ENCODE measurements around the gene CHCHD2. TPM values are rescaled to one million over a fixed set of nuclear protein-coding genes. Genes with fewer than 3 reads are reported as not detected.
"Not testable (repeated sequence)": the region's sequence is repeated elsewhere in the genome, so short reads cannot be mapped to it uniquely, and the experiment has no call there.

CHCHD2 gene
- polyA plus RNA-seq, 4 donors = 201 to 277 (median 254) TPM

DNA sequence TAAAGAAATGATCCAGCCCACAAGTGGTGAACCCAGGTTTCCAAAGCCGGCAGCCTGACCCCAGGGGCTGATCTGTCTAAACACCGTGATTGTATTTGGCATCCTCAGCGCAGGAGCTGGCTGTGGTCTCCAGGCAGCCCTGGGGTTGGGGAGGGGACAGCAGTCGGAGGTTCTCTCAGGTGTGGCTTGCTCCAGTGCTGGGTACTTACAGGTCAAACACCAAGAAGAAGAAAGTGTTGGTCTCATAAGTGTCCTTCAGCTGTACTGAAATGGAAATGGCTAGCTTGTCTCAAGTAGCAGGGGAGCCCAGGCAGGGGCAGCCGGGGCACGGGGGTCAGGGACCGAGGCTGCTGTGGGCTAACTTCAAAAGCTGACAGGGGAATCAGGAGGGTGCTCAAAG lies 19.5 kb downstream of the CHCHD2 start:
- no peak for DNase-seq (ENCODE audit: low read depth in 4 of 4, low spot score in 3 of 4)

DNA sequence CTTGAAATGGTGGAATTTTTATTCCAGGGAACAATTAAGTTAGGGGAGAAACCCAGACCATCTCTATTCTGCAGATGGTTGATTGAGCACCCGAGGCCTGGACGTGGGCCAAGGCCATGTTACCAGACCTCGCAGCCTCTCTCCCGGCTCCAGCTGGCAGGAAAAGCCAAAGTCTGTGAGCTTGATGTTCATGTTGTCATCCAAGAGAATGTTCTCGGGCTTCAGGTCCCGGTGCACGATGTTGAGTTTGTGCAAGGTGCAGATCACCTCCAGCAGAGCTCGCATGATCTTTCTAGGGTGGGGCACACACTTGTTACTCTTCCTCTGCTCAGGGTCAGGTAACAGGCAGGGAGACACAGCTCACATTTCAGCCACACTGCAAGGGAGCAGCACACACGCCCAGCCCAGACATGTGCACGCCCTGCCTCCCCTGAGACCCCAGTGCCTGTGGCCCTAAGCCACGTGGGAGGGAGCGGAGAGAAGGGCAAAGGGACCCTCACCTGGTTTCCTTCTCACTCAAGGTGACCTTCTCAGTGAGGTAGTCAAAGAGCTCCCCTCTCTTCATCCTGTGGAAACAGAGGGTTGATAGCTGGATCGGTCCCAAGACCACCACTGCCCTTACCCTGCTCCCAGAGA lies 23.0 kb downstream of the CHCHD2 start:
- no peak for DNase-seq (ENCODE audit: low read depth in 4 of 4, low spot score in 3 of 4)

DNA sequence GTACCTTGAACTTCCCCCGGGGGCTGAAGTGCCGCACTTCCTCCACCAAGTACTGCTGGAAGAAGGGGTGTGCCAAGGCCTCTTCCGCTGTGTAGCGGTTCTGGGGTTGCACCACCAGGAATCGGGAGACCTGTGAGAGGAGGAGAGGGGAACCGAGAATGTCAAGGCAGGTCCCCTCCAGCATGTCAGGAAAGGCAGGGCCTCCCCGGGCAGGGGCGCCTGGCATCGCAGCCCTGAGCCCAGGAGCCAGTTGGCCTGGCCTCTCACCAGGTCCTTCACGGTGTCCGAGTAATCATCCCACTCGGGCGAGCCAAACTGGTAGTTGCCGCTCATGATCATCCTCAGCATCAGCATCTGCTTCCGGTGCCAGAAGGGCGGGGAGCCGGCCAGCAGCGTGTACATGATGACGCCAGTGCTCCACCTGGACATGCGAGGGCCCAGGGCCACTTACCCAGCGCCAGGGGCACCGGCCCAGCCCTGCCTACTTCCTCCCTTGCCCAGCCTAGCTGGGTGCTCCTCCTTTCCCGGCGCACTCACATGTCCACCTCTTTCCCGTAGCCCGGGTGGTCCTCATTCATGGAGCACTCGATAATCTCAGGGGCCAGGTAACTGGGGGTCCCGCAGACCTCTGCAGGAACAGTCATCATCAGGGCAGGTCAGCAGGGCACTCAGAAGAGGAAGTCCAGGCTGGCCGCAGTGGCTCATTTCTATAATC lies 24.5 kb downstream of the CHCHD2 start:
- DNase-seq (ENCODE audit: low read depth in 4 of 4, low spot score in 3 of 4) = no peak

DNA sequence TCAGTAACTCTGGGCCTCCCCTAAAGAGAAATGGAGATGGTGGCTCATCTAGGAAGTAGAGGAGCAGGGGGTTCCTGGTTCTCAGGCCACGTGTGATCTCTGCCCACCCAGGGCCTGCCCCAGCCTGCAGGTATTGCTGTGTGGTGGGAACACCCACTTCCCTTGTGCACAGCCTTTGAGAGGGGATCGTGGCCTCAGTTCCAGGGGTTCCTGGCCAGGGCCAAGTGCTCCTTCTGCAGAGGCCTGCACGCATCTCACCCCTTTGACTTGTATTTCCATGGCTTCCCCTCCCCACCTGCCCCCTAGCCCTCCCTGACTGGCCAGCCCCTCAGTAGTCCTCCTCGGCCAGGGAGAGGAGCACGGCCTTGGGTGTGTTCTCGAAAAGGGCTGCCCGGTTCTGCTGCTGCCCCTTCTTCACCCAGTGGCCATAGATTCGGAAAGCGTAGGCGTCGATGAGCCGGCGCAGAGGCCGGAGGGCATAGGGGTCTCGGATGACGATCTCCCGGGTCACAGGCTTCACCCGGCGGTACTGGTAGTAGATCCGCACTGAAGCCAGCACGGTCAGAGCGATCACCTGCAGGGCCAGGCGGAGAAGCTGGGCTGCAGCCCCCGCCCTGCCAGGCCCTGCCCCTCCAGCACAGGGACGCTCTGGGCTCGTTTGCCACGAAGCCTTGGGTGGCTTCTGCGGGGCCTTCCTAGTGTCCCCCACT lies 25.4 kb downstream of the CHCHD2 start:
- not testable (repeated sequence) for DNase-seq (ENCODE audit: low read depth in 4 of 4, low spot score in 3 of 4)

DNA sequence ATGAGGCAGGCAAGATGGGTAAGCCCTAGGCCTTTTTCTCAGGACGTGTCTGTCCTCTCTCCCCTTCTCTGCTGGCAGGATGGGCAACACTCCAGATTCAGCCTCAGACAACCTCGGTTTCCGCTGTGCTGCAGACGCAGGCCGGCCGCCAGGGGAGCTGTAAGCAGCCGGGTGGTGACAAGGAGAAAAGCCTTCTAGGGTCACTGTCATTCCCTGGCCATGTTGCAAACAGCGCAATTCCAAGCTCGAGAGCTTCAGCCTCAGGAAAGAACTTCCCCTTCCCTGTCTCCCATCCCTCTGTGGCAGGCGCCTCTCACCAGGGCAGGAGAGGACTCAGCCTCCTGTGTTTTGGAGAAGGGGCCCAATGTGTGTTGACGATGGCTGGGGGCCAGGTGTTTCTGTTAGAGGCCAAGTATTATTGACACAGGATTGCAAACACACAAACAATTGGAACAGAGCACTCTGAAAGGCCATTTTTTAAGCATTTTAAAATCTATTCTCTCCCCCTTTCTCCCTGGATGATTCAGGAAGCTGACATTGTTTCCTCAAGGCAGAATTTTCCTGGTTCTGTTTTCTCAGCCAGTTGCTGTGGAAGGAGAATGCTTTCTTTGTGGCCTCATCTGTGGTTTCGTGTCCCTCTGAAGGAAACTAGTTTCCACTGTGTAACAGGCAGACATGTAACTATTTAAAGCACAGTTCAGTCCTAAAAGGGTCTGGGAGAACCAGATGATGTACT lies 26.7 kb downstream of the CHCHD2 start:
- no peak for DNase-seq (ENCODE audit: low read depth in 4 of 4, low spot score in 3 of 4)

DNA sequence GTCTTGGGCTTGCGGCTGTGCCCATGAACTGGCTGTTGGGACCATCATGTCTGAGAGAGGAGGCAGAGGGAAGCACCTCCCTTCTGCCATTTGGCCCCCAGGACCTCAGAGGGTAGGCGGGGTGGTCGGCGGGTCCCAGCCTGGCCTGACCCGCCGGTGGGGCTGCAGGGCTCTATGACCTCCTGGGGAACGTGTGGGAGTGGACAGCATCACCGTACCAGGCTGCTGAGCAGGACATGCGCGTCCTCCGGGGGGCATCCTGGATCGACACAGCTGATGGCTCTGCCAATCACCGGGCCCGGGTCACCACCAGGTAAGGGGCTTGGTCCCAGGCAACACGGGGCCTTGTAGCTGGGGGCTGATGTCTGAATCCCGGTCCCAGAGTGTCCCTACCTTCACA lies 28.1 kb downstream of the CHCHD2 start:
- DNase-seq (ENCODE audit: low read depth in 4 of 4, low spot score in 3 of 4) = no peak

DNA sequence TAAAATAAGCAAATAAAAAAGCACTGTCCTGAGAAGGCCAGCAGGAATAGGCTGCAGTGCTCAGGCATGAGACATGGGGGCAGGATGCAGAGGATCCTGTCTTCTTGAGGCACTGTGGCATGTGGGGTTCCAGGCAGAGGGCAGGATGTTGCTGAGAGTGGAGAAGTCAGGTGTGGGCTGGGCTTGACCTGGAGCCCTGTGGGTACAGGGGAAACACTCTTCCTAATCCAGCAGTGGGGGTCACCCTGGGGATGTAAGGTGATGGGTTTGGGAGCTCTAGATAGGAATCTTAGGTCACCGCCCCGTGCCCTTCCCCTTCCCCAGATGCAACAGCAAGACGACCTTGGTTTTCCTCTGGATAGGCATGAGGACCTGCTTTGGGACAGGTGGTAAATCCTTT lies 28.6 kb downstream of the CHCHD2 start:
- DNase-seq (ENCODE audit: low read depth in 4 of 4, low spot score in 3 of 4) = no peak

DNA sequence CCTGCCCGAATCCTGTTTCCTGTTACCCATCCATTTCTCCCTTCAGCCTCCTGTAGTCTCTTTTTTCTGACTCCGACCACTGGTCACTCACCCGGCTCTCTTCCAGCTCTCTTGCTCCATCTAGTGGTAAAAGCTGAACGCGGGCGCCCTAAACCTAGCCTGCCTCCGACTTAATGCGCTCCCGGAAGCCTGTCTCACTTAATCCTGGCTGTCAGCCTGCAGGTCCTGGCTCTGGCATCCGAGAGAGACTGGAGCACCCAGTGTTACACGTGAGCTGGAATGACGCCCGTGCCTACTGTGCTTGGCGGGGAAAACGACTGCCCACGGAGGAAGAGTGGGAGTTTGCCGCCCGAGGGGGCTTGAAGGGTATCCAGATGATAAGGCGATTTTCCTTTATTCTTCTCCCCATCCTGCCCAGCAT lies 31.9 kb downstream of the CHCHD2 start:
- DNase-seq (ENCODE audit: low read depth in 4 of 4, low spot score in 3 of 4) = peak in 2 of 4 donors; percentile 71 to 77

DNA sequence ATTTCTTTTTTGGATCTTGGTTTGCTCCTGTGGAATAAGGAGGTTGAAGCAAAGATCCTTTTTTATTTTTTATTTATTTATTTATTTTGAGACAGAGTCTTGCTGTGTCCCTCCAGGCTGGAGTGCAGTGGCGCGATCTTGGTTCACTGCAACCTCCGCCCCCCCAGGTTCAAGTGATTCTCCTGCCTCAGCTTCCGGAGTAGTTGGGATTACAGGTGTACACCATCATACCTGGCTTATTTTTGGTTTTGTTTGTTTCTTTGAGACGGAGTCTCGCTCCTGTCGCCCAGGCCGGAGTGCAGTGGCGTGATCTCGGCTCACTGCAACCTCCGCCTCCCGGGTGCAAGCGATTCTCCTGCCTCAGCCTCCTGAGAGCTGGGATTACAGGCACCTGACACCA lies 39.9 kb downstream of the CHCHD2 start:
- not testable (repeated sequence) for DNase-seq (ENCODE audit: low read depth in 4 of 4, low spot score in 3 of 4)

DNA sequence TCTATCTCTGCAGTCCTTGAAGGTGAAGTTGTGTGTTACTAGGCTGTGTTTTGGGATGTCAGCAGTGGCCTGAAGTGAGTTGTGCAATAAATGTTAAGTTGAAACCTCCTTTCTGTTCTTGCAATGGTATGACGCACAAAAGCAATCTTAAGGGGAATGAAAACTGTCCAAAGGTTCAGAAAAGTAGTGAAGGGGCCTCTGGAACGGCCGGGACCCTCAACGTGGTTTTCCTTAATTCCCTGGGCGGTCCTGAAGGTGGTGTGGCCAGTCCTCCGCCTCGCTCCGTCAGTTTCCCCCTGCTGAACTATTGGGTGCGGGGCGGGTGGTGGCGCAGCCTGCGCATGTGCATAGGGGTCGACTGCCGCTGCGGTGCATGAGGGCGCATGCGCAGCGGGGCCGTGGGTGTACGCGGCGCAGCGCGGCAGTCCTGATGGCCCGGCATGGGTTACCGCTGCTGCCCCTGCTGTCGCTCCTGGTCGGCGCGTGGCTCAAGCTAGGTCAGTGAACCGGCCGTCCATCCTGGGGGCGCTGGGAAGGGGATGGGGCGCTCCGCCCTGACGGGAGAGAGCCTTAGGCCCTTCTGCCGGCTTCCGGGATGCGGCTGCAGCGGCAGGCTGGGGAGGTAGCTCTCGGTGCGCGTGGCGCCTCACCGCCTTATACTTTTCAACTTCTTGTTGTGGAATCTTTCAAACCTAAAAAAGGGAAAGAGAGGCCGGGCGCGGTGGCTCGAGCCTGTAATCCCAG lies 42.2 kb downstream of the CHCHD2 start, which contains the start of gene SUMF2:
Gene SUMF2, plus strand, starts transcription at position 405 of the 744 bp plus-strand sequence. Its CDS starts 26 bp downstream, at position 431.
- DNase-seq (ENCODE audit: low read depth in 4 of 4, low spot score in 3 of 4) = peak; percentile 80 to 83 (median 82)

DNA sequence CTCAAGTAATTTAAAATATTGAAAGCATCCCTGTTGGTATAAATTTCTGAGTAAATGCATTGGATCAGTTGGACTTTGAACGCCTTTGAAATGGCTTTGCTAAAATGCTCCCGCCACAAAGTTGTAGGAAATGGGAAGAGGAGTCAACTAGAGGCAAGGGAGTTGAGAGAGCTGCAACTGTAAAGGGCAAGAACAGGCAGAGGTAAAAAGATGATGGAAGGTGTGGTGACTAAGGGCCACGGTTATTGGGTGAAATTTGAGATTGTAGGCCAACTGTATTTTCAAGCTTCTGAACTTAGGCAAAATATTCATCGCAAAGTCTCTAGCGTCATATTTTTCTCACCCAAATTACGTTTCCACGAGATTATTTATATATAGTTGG lies 42.8 kb downstream of the CHCHD2 start:
- DNase-seq (ENCODE audit: low read depth in 4 of 4, low spot score in 3 of 4) = no peak

DNA sequence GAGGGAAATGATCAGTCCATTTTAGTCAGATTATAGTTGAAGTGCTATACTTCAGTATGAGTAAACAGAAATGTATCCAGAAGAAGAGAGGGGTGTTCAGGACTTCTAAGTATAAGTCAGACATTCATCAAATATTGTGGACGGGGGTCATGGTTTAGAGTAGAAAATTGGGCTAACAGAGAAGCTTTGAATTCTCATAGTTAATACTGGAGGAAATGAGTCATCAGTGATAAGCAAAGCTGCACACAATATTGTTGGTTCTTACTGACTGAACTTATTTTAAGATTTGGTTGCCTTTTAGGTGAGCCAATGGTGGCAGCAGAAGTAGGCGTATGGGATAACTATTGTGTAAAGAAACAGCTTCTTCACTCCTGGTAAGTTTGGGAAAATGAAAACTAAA lies 43.9 kb downstream of the CHCHD2 start:
- no peak for DNase-seq (ENCODE audit: low read depth in 4 of 4, low spot score in 3 of 4)

DNA sequence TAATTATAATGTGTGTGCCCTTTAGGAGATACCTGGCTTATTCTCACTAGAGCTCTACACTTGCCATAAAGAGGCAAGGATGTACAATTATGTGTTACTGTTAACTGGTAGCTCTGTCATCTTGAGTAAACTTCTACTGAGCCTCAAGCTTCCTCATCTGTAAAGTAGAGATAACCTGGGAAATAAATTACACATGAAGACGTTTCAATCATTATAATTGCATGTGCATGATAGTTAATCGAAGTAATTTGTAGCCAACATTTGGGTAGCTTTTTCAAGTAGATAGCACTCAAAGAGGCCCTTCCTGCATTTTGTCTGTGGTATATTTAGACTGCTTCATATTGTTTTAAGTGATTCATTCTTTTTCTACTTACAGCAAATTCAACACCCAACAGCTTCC lies 52.3 kb downstream of the CHCHD2 start:
- no peak for DNase-seq (ENCODE audit: low read depth in 4 of 4, low spot score in 3 of 4)

DNA sequence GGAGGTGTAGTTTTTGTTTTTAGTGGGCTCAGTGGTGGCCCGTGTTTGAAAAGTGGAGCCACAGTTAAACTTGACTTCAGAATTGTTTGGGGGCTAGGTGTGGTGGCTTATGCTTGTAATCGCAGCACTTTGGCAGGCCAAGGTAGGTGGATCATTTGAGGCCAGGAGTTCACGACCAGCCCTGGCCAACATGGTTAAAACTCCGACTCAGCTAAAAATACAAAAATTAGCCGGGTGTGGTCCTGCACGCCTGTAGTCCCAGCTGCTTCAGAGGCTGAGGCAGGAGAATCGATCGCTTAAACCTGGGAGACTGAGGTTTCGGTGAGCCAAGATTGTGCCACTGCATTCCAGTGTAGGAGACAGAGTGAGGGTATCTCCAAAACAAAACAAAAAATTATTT lies 52.9 kb downstream of the CHCHD2 start:
- DNase-seq (ENCODE audit: low read depth in 4 of 4, low spot score in 3 of 4) = no peak

Other genes starting within 250 kb of the CHCHD2 start
- under 1 TPM; 0.24 to 0.64 (median 0.29) TPM for gene SEPTIN14, start 243.7 kb downstream of the CHCHD2 start, polyA plus RNA-seq (ENCODE audit: insufficient read length in 4 of 4)
- gene ZNF713, start 219.0 kb downstream of the CHCHD2 start, polyA plus RNA-seq (ENCODE audit: insufficient read length in 4 of 4) = 10 to 100 TPM; 11.8 to 14.5 (median 14.1) TPM
- 10 to 100 TPM; 13.9 to 19.4 (median 18.4) TPM for gene MRPS17, start 154.6 kb downstream of the CHCHD2 start, polyA plus RNA-seq (ENCODE audit: insufficient read length in 4 of 4)
- 100 to 1,000 TPM in 3 of 4 donors, 10 to 100 TPM in 1; 87.2 to 137 (median 112) TPM for gene NIPSNAP2, start 141.9 kb downstream of the CHCHD2 start, polyA plus RNA-seq (ENCODE audit: insufficient read length in 4 of 4)
- 10 to 100 TPM; 18.1 to 44.3 (median 33.1) TPM for gene PSPH, start 55.0 kb downstream of the CHCHD2 start, polyA plus RNA-seq (ENCODE audit: insufficient read length in 4 of 4)
- 100 to 1,000 TPM; 142 to 241 (median 229) TPM for gene CCT6A, start 54.7 kb downstream of the CHCHD2 start, polyA plus RNA-seq (ENCODE audit: insufficient read length in 4 of 4)
- 100 to 1,000 TPM in 2 of 4 donors, 10 to 100 TPM in 2; 64.2 to 152 (median 105) TPM for gene SUMF2, start 42.2 kb downstream of the CHCHD2 start, polyA plus RNA-seq (ENCODE audit: insufficient read length in 4 of 4)
- gene PHKG1, start 13.5 kb downstream of the CHCHD2 start, polyA plus RNA-seq (ENCODE audit: insufficient read length in 4 of 4) = 1 to 10 TPM in 3 of 4 donors, under 1 TPM in 1; 0.93 to 2.3 (median 1.6) TPM
- 1 to 10 TPM in 3 of 4 donors, under 1 TPM in 1; 0.25 to 3.0 (median 1.8) TPM for gene NUPR2, start 9.9 kb upstream of the CHCHD2 start, polyA plus RNA-seq (ENCODE audit: insufficient read length in 4 of 4)

Data from left renal pelvis (tissue), 4 donors.